NT2/D1 (cell line): ENCODE results near the gene ENDOV.

Experiments
- YY1 ChIP-seq: IDR thresholded peaks from 2 replicates; pipeline ENCODE4 v1.6.1; 2011; ENCODE audit not compliant: insufficient read length, insufficient read depth
- ZNF274 ChIP-seq: IDR thresholded peaks from 2 replicates; pipeline ENCODE4 v1.6.1; 2011; ENCODE audit warnings: mild to moderate bottlenecking, low read depth, low read length

DNA sequence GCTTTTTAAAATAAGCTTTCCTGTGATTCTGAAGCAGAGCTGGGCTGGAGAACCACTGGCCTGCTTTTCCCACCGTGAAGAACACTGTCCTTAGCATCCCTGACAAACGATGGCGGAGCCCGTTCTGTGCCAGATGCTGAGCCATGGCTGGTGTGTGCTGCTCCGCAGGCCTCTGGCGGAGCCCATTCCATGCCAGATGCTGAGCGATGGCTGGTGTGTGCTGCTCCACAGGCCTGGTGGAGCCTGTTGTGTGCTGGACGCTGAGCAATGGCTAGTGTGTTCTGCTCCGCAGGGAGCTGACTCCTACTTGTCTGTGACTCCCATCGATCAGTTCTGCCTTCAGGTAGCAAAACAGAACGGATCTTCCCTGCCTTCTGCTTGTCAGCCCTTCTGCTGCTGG is 4.3 kb downstream of the ENDOV start:
- TF ChIP-seq ZNF274, result no peak
- no peak for TF ChIP-seq YY1
